Mesenteric fat pad (tissue), 1 donor: ENCODE data around the gene HAP1. TPM values are rescaled to one million over a fixed set of nuclear protein-coding genes. Genes with fewer than 3 reads are reported as not detected.

Source experiments
- DNase-seq: peaks from one replicate; pipeline ENCODE4 v3.0.0-alpha.2; 2020; ENCODE audit warnings: low spot score
- total RNA-seq: library from RNA; stranded (reverse); fragmentation: NEBNext Ultra II Directional; extraction: Animal tissue kit (Norgen Biotek cat#: 25700); gene quantifications from one replicate; pipeline ENCODE4 v1.2.1, GENCODE V29; 2021
- donor health status: DM: yes; HTN: yes; CAD: no.

Gene HAP1
- total RNA-seq, 1 donor from 2014 or later = 0.13 TPM

- no peak for DNase-seq
Observed at GRCh38 chr17:41766135-41766534, 31.7 kb upstream of the HAP1 start.

DNA sequence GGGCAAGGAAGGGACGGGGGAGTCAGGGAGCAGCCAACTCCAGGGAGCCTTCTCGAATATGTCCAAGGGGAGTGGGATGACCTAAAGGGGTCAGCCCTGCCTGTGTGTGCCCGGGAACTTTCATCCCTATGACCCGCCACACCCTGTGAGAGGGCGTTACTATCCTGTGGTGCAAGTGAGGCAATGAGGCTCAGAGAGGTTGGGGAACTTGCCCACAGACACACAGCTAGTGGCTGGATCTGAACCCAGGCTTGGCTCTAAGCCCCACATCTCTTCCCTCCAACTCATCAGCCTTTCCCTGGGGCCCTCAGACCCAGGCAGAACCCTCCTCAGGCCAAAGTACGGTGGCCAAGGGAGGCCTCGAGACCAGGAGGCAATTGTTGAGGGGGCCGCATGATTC, 28.9 kb upstream of the HAP1 start:
- no peak for DNase-seq

GRCh38 chr17:41762841-41763240, 28.4 kb upstream of the HAP1 start:
- DNase-seq = no peak

- DNase-seq = no peak
Observed at GRCh38 chr17:41762391-41762790, 27.9 kb upstream of the HAP1 start.

DNA sequence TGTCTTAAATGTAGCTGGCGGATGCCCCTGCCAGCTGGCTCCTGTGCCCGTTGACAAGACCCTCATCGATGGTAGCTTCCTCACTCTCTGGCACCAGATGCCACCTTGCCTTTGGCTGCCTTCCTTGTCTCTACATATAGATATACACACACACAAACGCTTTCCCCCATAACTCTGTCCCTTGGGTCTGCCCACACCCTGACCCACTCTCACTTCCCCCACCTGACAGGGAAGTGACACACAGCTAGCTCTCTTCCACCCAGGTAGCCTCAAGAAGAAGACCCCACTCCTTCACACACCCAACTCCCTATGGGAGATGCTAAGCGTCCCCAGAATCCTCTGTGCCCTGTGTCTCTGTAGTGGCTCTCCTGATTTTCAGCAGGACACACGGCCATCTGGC, 26.4 kb upstream of the HAP1 start:
- no peak for DNase-seq

DNA sequence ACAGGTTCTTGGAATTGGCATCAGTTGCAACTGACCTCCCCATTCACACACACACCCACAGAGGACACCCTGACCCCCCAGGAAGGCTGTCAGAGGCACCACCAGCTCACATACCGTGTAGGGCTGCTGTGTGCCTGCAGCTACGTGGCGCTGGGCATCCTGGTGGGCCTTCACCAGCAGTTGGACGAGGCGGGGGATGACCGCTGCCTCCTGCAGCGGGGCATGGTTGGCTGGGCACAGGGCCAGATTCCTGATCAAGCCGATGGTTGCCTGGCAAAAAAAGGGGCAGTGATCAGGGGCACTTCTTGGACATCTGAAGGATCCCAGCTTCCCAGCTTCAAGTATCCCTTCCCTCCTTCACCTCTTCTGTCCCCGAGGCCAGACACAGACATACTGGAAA, 24.2 kb upstream of the HAP1 start:
- DNase-seq = no peak

- no peak for DNase-seq
Observed at GRCh38 chr17:41754066-41754465, 19.6 kb upstream of the HAP1 start.

DNA sequence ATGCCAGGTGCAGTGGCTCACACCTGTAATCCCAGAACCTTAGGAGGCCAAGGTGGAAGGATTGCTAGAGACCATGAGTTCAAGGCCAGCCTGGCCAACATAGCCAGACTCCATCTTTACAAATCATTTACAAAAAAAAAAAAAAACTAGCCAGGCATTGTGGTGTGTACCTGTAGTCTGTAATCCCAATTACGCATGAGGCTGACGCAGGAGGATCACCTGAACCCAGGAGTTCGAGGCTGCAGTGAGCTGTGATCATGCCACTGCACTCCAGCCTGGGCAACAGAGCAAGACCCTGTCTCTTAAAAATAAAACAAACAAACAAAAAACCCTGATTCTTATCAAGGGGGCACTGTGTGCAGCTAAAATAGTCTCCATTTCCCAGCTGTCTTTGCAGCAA, 16.8 kb upstream of the HAP1 start:
- no peak for DNase-seq

- DNase-seq = no peak
Observed at GRCh38 chr17:41750862-41751261, 16.4 kb upstream of the HAP1 start.

- DNase-seq = no peak
Observed at GRCh38 chr17:41748275-41748674, 13.8 kb upstream of the HAP1 start.

- no peak for DNase-seq
Observed at GRCh38 chr17:41741709-41742108, 7.3 kb upstream of the HAP1 start.

- DNase-seq = no peak
Observed at GRCh38 chr17:41740506-41740905, 6.1 kb upstream of the HAP1 start.

DNA sequence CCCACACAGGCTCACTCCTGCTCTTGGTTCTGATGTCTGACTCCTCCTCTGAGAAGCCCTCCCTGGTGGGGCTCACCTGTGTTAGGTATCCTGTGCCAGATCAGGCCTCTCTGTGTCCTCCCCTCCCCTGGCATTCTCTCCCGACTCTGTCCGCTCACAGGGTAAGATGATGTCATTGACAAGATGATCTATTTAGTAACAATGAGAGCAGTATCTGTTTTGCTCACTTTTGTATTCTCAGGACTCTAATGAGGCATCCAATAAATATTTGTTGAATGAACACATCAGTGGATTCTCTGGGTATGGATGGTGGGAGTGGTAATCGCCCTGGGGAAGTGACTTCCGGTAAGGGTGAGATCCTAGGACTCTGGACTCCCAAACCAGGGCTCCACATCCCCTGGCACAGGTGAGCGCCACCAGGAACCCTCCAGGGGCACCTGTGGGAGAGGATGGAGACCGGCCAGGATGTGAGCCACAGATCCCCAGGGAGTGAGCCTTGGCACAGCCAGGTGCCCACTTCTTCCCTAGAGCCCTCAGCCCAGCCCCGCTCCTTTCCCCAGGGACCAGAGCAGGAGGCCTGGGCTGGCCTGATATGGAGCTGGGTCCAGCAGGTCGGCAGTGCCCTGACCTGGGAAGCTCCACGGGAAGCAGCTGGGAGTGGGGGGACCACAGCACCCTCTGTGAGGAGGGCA, 5.4 kb upstream of the HAP1 start:
- DNase-seq = no peak

- DNase-seq = no peak
Observed at GRCh38 chr17:41738801-41739112, 4.3 kb upstream of the HAP1 start.

DNA sequence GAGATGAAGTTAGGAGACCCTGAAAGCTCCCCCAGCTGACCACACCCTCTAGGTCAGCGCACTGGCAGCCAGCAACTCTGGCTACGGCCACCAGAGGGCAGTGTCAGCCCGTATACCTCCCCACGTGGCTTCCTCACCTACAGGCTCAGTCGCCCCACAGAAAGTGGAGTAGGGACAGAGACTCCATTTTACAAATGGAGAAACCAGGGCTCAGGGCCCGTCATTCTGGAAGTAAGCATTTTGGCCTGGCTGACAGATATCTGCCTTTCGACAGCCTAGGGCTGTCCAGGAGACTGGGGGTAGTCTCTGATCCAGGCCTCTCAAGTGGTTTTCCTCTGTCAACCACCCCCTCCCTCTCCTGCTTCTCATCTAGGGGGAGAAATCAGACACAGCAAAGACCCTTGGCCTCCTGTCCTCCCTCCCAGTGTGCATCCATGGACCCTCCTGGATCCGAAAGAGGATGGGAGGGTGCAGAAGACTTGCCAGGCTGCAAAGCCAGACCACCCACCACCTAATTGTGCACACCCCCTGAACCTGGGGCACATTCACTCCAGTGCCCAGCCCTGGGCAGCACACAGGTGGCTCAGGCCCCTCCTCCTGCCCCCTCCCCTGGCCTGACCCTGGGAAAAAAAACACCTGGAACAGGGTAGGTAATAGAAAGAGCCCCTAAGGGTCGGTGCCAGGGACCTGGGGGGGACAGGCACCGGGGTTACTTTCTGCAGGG, 3.8 kb upstream of the HAP1 start:
- DNase-seq = peak; percentile 93

DNA sequence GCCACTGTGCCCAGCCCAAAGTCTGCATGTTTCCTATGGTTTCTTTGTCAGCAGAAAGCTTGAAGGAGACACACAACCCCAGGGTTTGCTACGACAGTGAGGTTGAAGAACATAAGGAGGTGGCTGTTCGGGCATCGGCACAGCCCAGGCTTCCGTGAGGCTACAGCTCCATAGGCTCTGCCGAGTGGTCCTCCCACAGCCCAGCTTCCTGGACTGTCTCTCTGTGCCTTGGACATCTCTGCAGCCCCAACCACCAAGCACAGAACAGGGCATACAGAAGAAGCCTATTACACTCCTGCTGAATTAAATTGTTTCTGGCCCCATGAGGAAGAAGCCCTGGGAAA, 3.2 kb upstream of the HAP1 start:
- no peak for DNase-seq

DNA sequence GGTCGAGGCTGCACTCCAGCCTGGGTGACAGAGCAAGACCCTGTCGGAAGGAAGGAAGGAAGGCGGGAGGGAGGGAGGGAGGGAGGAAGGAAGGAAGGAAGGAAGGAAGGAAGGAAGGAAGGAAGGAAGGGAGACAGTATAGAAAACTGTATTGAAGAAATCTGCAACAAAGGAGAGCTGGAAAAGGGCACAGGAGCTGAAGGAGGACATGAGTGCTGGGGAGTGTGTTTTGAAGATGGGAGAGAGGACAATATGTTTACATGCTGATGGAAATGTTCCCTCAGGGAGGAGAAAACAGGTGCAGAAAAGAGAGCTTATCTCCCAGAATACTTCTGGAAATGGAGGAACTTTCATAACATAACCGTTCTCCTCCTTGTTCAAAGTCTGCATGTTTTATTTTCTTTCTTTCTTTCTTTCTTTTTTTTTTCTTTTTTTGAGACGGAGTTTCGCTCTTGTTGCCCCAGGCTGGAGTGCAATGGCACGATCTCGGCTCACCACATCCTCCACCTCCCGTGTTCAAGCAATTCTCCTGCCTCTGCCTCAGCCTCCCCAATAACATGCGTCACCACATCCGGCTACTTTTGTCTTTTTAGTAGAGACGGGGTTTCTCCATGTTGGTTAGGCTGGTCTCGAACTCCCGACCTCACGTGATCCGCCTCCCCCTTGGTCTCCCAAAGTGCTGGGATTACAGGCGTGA, 2.7 kb upstream of the HAP1 start:
- no peak for DNase-seq

GRCh38 chr17:41735744-41736143, 1.3 kb upstream of the HAP1 start:
- DNase-seq = no peak

GRCh38 chr17:41734949-41735313, 488 bp upstream of the HAP1 start:
- no peak for DNase-seq

GRCh38 chr17:41733348-41734138, 900 bp downstream of the HAP1 start:
- no peak for DNase-seq

DNA sequence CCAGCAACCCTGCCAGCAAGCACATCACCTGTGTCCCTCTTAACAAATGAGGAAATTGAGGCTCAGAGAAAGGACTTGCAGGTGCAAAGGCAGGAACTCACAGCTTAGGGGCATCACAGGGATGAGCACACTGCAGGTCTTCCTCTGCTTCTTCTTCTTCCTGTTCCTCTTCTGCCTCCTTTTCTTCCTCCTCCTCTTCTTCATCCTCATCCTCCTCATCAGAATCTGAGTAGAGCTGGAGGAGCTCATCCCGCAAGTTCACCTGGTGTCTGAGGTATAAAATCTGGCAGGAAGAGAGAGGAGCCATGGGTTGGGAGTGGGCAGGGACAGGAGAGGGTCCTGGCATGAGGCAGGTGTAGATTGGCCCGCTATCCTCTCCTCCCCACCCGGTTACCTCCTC, 2.6 kb downstream of the HAP1 start:
- DNase-seq = no peak

- no peak for DNase-seq
Observed at GRCh38 chr17:41730479-41730878, 4.0 kb downstream of the HAP1 start.
